ENCODE data around the gene UNC45A. TPM values are rescaled to one million over a fixed set of nuclear protein-coding genes. Genes with fewer than 3 reads are reported as not detected.

Gene UNC45A
- total and polyA plus RNA-seq, 2 of the 13 experiments (the other 11 are each of a cell fraction or from before 2014, with no cell fraction given), result 33.8 to 39.7 TPM

DNA sequence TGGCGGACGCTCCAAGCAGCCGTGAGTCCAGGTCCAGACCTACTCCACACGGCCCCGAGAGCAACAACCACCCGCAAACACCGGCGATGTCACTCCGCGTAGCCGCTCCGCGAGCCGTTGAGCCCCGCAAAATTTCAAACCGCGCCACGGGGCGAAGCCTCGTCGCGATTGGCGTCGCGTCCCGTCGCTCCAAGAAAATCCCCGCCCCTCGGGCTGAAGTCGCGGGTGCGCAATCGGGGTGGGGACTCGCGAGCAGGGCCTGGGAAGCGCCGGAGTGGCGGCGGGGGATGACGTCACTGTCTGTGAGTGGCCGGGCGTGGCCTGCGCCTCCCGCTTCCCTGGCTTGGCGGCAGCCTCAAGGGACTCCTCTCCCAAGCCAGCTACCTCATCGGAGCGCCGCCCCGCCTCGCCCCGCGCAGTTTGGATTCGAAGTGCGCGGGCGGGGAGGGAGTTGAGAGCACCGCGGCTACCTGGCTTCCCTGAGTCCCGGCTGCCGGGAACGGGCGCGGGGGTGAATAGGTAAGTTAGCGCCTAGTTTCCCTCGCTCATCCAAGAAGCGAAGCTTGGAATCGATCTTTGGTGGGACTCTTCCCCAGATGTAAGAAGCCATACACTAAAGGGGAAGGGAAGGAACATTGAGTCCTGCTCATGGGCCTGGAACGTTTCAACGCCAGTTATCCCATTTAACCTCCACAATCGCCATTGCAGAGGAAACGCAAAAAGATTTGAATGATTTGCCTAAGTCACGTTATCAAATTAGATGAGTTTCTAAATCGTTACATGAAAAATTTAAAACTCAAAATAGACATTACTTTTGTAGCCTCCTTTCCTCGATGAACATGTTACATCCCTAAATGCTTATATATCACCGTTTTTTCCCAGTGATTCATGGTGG lies 59.6 kb downstream of the UNC45A start, which contains the start of gene PRC1 (continued):
- no peak for TF ChIP-seq ZNF781 (CRISPR knock-in tag; IDR thresholded peaks at IDR 0.05; ENCODE audit: borderline replicate concordance, not compliant biosample characterization)
- peak; percentile 63; the same call in 1 of the 2 replicates for TF ChIP-seq ISL2 (CRISPR knock-in tag; IDR thresholded peaks at IDR 0.05)
- TF ChIP-seq, protein P1, sequence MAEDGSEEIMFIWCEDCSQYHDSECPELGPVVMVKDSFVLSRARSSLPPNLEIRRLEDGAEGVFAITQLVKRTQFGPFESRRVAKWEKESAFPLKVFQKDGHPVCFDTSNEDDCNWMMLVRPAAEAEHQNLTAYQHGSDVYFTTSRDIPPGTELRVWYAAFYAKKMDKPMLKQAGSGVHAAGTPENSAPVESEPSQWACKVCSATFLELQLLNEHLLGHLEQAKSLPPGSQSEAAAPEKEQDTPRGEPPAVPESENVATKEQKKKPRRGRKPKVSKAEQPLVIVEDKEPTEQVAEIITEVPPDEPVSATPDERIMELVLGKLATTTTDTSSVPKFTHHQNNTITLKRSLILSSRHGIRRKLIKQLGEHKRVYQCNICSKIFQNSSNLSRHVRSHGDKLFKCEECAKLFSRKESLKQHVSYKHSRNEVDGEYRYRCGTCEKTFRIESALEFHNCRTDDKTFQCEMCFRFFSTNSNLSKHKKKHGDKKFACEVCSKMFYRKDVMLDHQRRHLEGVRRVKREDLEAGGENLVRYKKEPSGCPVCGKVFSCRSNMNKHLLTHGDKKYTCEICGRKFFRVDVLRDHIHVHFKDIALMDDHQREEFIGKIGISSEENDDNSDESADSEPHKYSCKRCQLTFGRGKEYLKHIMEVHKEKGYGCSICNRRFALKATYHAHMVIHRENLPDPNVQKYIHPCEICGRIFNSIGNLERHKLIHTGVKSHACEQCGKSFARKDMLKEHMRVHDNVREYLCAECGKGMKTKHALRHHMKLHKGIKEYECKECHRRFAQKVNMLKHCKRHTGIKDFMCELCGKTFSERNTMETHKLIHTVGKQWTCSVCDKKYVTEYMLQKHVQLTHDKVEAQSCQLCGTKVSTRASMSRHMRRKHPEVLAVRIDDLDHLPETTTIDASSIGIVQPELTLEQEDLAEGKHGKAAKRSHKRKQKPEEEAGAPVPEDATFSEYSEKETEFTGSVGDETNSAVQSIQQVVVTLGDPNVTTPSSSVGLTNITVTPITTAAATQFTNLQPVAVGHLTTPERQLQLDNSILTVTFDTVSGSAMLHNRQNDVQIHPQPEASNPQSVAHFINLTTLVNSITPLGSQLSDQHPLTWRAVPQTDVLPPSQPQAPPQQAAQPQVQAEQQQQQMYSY (CRISPR knock-in tag; IDR thresholded peaks at IDR 0.05), result peak; percentile 51; the same call in 1 of the 2 replicates
- TF ChIP-seq, protein P2, sequence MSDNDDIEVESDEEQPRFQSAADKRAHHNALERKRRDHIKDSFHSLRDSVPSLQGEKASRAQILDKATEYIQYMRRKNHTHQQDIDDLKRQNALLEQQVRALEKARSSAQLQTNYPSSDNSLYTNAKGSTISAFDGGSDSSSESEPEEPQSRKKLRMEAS (IDR thresholded peaks at IDR 0.05), result peak; percentile 75; the same call in 1 of the 2 replicates
- 0 out of 2 replicates have a peak, but pooled peaks have one; percentile 66 for TF ChIP-seq ZNF558 (CRISPR knock-in tag; IDR thresholded peaks at IDR 0.05; ENCODE audit: borderline replicate concordance)
- TF ChIP-seq, protein P3, sequence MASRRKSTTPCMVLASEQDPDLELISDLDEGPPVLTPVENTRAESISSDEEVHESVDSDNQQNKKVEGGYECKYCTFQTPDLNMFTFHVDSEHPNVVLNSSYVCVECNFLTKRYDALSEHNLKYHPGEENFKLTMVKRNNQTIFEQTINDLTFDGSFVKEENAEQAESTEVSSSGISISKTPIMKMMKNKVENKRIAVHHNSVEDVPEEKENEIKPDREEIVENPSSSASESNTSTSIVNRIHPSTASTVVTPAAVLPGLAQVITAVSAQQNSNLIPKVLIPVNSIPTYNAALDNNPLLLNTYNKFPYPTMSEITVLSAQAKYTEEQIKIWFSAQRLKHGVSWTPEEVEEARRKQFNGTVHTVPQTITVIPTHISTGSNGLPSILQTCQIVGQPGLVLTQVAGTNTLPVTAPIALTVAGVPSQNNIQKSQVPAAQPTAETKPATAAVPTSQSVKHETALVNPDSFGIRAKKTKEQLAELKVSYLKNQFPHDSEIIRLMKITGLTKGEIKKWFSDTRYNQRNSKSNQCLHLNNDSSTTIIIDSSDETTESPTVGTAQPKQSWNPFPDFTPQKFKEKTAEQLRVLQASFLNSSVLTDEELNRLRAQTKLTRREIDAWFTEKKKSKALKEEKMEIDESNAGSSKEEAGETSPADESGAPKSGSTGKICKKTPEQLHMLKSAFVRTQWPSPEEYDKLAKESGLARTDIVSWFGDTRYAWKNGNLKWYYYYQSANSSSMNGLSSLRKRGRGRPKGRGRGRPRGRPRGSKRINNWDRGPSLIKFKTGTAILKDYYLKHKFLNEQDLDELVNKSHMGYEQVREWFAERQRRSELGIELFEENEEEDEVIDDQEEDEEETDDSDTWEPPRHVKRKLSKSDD (CRISPR knock-in tag; IDR thresholded peaks at IDR 0.05; ENCODE audit: low read depth), result peak; percentile 80; the same call in 1 of the 2 replicates
- peak; percentile 35; the same call in 1 of the 2 replicates for TF ChIP-seq ZNF607 (CRISPR knock-in tag; IDR thresholded peaks at IDR 0.05; ENCODE audit: borderline replicate concordance)
- peak; percentile 73; the same call in 1 of the 2 replicates for TF ChIP-seq ZSCAN31 (CRISPR knock-in tag; IDR thresholded peaks at IDR 0.05; ENCODE audit: low read depth)
- no peak for TF ChIP-seq ZNF720 (CRISPR knock-in tag; IDR thresholded peaks at IDR 0.05)
- no peak for TF ChIP-seq ZNF333 (CRISPR knock-in tag; IDR thresholded peaks at IDR 0.05; ENCODE audit: borderline replicate concordance)
- peak; percentile 92 for TF ChIP-seq GATAD1 (CRISPR knock-in tag; IDR thresholded peaks at IDR 0.05)
- TF ChIP-seq, protein P4, sequence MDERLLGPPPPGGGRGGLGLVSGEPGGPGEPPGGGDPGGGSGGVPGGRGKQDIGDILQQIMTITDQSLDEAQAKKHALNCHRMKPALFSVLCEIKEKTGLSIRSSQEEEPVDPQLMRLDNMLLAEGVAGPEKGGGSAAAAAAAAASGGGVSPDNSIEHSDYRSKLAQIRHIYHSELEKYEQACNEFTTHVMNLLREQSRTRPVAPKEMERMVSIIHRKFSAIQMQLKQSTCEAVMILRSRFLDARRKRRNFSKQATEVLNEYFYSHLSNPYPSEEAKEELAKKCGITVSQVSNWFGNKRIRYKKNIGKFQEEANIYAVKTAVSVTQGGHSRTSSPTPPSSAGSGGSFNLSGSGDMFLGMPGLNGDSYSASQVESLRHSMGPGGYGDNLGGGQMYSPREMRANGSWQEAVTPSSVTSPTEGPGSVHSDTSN (CRISPR knock-in tag; IDR thresholded peaks at IDR 0.05), result peak; percentile 99
- TF ChIP-seq KDM3A (CRISPR knock-in tag; IDR thresholded peaks at IDR 0.05; ENCODE audit: low read depth), result no peak
- TF ChIP-seq, protein P5, sequence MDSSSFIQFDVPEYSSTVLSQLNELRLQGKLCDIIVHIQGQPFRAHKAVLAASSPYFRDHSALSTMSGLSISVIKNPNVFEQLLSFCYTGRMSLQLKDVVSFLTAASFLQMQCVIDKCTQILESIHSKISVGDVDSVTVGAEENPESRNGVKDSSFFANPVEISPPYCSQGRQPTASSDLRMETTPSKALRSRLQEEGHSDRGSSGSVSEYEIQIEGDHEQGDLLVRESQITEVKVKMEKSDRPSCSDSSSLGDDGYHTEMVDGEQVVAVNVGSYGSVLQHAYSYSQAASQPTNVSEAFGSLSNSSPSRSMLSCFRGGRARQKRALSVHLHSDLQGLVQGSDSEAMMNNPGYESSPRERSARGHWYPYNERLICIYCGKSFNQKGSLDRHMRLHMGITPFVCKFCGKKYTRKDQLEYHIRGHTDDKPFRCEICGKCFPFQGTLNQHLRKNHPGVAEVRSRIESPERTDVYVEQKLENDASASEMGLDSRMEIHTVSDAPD (CRISPR knock-in tag; IDR thresholded peaks at IDR 0.05), result peak; percentile 51
- TF ChIP-seq BCL6 (CRISPR knock-in tag; IDR thresholded peaks at IDR 0.05), result peak; percentile 15; the same call in 1 of the 2 replicates
- no peak for TF ChIP-seq ZFP62 (CRISPR knock-in tag; IDR thresholded peaks at IDR 0.05)
- TF ChIP-seq BORCS8-MEF2B (CRISPR knock-in tag; IDR thresholded peaks at IDR 0.05), result peak; percentile 94

Data from HepG2 (cell line).